K562 (cell line): ENCODE results near the gene GALNS. TPM values are rescaled to one million over a fixed set of nuclear protein-coding genes. Genes with fewer than 3 reads are reported as not detected.

Experiments
- ATAC-seq: fragments of 200-7000 bp; cut with Tn5 transposase; 3 replicates; pipeline ENCODE4 v1.9.1; 2020; ENCODE audit warnings: moderate library complexity
- BruUV-seq: library from RNA; stranded (reverse); fragments of 400-500 nt; replicated peaks from 2 replicates; lab custom pipeline; 2021; lab: Mats Ljungman, UMichigan
- CTCF ChIA-PET: fragments of 300-600 bp; formaldehyde crosslinking; extraction: SDS; loops from one replicate; lab custom pipeline; 2021; ENCODE audit warnings: low intra/inter-chr PET ratio; lab: Yijun Ruan, JAX
- POLR2A ChIA-PET: fragments of 300-600, 350-650 bp; sonication (Branson Sonifier 250); formaldehyde crosslinking; extraction: SDS; loops from one replicate; lab custom pipeline; 2021; ENCODE audit warnings: antibody characterized with exemption, inconsistent platforms; lab: Yijun Ruan, JAX
- DNase-seq, 4 experiments: peaks; one replicate each; pipeline versions ENCODE4 v3.0.0 to v3.0.0-alpha.2; 2011 to 2018; ENCODE audit warnings: low spot score in 3 of 4, mixed read lengths in 3 of 4; ENCODE audit errors: extremely low read depth in 1 of 4
- FAIRE-seq: peaks from 2 replicates; lab custom pipeline; 2011; peaks lifted over from hg19 to GRCh38; lab: Jason Lieb, UNC
- H2AFZ ChIP-seq: 2 replicates; pipeline ENCODE4 v1.6.0; 2011; ENCODE audit warnings: low read depth, low read length, control low read depth, inconsistent platforms
- H3K27ac ChIP-seq: fragments of 200-600 bp; 3 replicates; pipeline ENCODE4 v1.8.0; 2011; ENCODE audit warnings: low read depth, mild to moderate bottlenecking, control low read depth, inconsistent platforms, low read length, moderate library complexity, mixed read lengths; ENCODE audit errors: extremely low read depth
- H3K27me3 ChIP-seq, 2 experiments: fragments of 300-600 bp in 1 of 2; 2 replicates in 1 of 2; 3 replicates in 1 of 2; pipeline versions ENCODE4 v1.6.0 to v1.8.0; 2011; ENCODE audit warnings: inconsistent platforms in 2 of 2, low read length in 2 of 2, mild to moderate bottlenecking in 1 of 2, mixed read lengths in 1 of 2, moderate library complexity in 1 of 2; ENCODE audit not compliant: control insufficient read depth in 2 of 2, insufficient read depth in 2 of 2
- H3K36me3 ChIP-seq: fragments of 300-600 bp; 3 replicates; pipeline ENCODE4 v1.8.0; 2011; ENCODE audit warnings: mild to moderate bottlenecking, low read length, inconsistent platforms; ENCODE audit not compliant: control insufficient read depth, insufficient read depth
- H3K4me1 ChIP-seq, 2 experiments: fragments of 200-600 bp in 1 of 2; replicated peaks in 1 of 2; 2 replicates in 1 of 2; 3 replicates in 1 of 2; pipeline versions ENCODE4 v1.5.1 to v1.8.0; 2011; ENCODE audit warnings: inconsistent platforms in 2 of 2, low read length in 2 of 2, mild to moderate bottlenecking in 1 of 2, mixed read lengths in 1 of 2, moderate library complexity in 1 of 2; ENCODE audit not compliant: control insufficient read depth in 2 of 2, insufficient read depth in 2 of 2
- H3K4me2 ChIP-seq: 2 replicates; pipeline ENCODE4 v1.6.1; 2011; ENCODE audit warnings: low read length, control low read depth, inconsistent platforms, mixed read lengths; ENCODE audit not compliant: insufficient read depth
- H3K4me3 ChIP-seq: fragments of 200-600 bp; sonication (generic), shearing (Covaris generic); 2 replicates; pipeline ENCODE4 v1.5.1; 2016; ENCODE audit warnings: control low read depth, inconsistent platforms
- H3K79me2 ChIP-seq: fragments of 200-600 bp; 3 replicates; pipeline ENCODE4 v1.8.0; 2011; ENCODE audit warnings: low read length, inconsistent platforms; ENCODE audit not compliant: control insufficient read depth, insufficient read depth
- H3K9ac ChIP-seq, 2 experiments: 2 replicates each; pipeline versions ENCODE4 v1.6.0 to v1.6.1; 2011; ENCODE audit warnings: low read depth in 2 of 2, low read length in 2 of 2, control low read depth in 1 of 2, inconsistent platforms in 1 of 2, mild to moderate bottlenecking in 1 of 2, mixed read lengths in 1 of 2; ENCODE audit not compliant: insufficient read depth in 1 of 2
- H3K9me1 ChIP-seq: one replicate; pipeline ENCODE4 v1.6.0; 2011; ENCODE audit warnings: inconsistent platforms, mild to moderate bottlenecking, low read length, moderate library complexity; ENCODE audit not compliant: control insufficient read depth, insufficient read depth
- H3K9me3 ChIP-seq: replicated peaks from 2 replicates; pipeline ENCODE4 v1.5.1; 2011; ENCODE audit warnings: low read depth, low read length, inconsistent platforms; ENCODE audit not compliant: control insufficient read depth, insufficient read depth
- H4K20me1 ChIP-seq: replicated peaks from 2 replicates; pipeline ENCODE4 v1.6.1; 2011; ENCODE audit warnings: low read length, inconsistent platforms, mixed read lengths; ENCODE audit not compliant: control insufficient read depth, insufficient read depth
- ARHGAP35 ChIP-seq: fragments of 450-650 bp; IDR thresholded peaks from 2 replicates; pipeline ENCODE4 v1.6.1; 2018; ENCODE audit not compliant: partially characterized antibody
- CXXC5 ChIP-seq: fragments of 250-450 bp; sonication (Bioruptor Pico); IDR thresholded peaks from 2 replicates; pipeline ENCODE4 v1.8.0; 2022; ENCODE audit warnings: inconsistent platforms, mild to moderate bottlenecking, moderate library complexity
- ETV1 ChIP-seq: fragments of 450-650 bp; conservative IDR thresholded peaks from 2 replicates; pipeline ENCODE4 v1.6.1; 2016; ENCODE audit warnings: missing genetic modification characterization, control low read depth, low read depth, missing compliant biosample characterization
- NR0B1 ChIP-seq: fragments of 450-650 bp; IDR thresholded peaks from one replicate; pipeline ENCODE4 v1.6.1; 2018; ENCODE audit warnings: mild to moderate bottlenecking, moderate library complexity; ENCODE audit not compliant: partially characterized antibody
- ZBTB11 ChIP-seq, 3 experiments: fragments of 200-800 bp in 1 of 3; fragments of 250-450 bp in 1 of 3; fragments of 450-650 bp in 1 of 3; sonication (Bioruptor Pico) in 1 of 3; sonication (Bioruptor generic) in 1 of 3; formaldehyde crosslinking in 1 of 3; IDR thresholded peaks; 2 replicates each; pipeline versions ENCODE4 v1.6.1 to v1.8.0; 2016 to 2022; ENCODE audit warnings: mild to moderate bottlenecking in 2 of 3, missing genetic modification characterization in 2 of 3, missing compliant biosample characterization in 1 of 3, moderate library complexity in 1 of 3
- ZBTB17 ChIP-seq: fragments of 450-650 bp; formaldehyde crosslinking; IDR thresholded peaks from 2 replicates; pipeline ENCODE4 v1.4.0; 2020; ENCODE audit warnings: mild to moderate bottlenecking
- ZBTB49 ChIP-seq: sonication (generic); formaldehyde crosslinking; IDR thresholded peaks from 2 replicates; pipeline ENCODE4 v1.8.0; 2022; ENCODE audit warnings: missing genetic modification reagents, mild to moderate bottlenecking, borderline replicate concordance
- ZNF184 ChIP-seq: sonication (generic); formaldehyde crosslinking; IDR thresholded peaks from 2 replicates; pipeline ENCODE4 v1.5.0; 2020; ENCODE audit warnings: missing genetic modification reagents
- ZNF253 ChIP-seq: fragments of 250-450 bp; sonication (Bioruptor Pico); conservative IDR thresholded peaks from 2 replicates; pipeline ENCODE4 v1.6.1; 2021; ENCODE audit warnings: mild to moderate bottlenecking
- WGBS: fragments of 100-300 bp; shearing (Covaris generic); methylation state at CpG from one replicate; pipeline ENCODE4 v1.1.6; 2016; ENCODE audit warnings: low coverage, mixed read lengths; ENCODE audit not compliant: insufficient coverage; ENCODE audit errors: missing lambda C conversion rate; 5-methylcytosine and 5-hydroxymethylcytosine counted together
- in situ Hi-C: fragments of 300-500 bp; cut with MboI; formaldehyde crosslinking; loops from 4 replicates; pipeline ENCODE4 v1.15.0; 2018; ENCODE audit warnings: inconsistent platforms, mixed read lengths
- intact Hi-C: fragments of 100-400 bp; cut with micrococcal nuclease; formaldehyde crosslinking; loops from 2 replicates; pipeline ENCODE4 v1.14.2; 2022
- polyA plus RNA-seq, 8 experiments: library from polyadenylated mRNA; depleted of rRNA in 4 of 8; stranded (reverse) in 5 of 8; unstranded in 3 of 8; fragments of >200 nt; fragmentation: Nextera tagmentation in 2 of 8; fragmentation: Illumina TruSeq in 1 of 8; extraction: Ambion mirVana in 2 of 8; extraction: Trizol in 1 of 8; gene quantifications; 2 replicates each; pipeline versions ENCODE4 v1.2.1 to v1.2.3, GENCODE V29; 2011 to 2014; ENCODE audit warnings: inconsistent platforms in 1 of 8, missing spikeins in 1 of 8
- total RNA-seq, 7 experiments: library from RNA; depleted of rRNA in 6 of 7; stranded (reverse); fragments of >200 nt in 6 of 7; fragmentation: Illumina TruSeq in 2 of 7; extraction: Trizol in 2 of 7; gene quantifications; 2 replicates each; pipeline versions ENCODE4 v1.2.1 to v1.2.3, GENCODE V29; 2011 to 2021; ENCODE audit warnings: low replicate concordance in 1 of 7

The GALNS gene
- total and polyA plus RNA-seq, 9 of the 15 experiments (the other 6 are each of a cell fraction or from before 2014, with no cell fraction given): 0.38 to 13.2 (median 4.3) TPM

GRCh38 chr16:88773812-88774291 is 82.9 kb downstream of the GALNS start (continued):
- peak; percentile 93 for TF ChIP-seq CXXC5 (CRISPR knock-in tag)

GRCh38 chr16:88772871-88773811 is 83.6 kb downstream of the GALNS start:
- Histone ChIP-seq H3K79me2 (peaks cover 99% of the 10 kb centered on the region), H3K27me3 (no peaks in the 10 kb centered on the region), H3K27ac (peak overlapping the region; percentile 87), H3K9me1 (peaks cover 4% of the 10 kb centered on the region), H4K20me1 (peaks cover 13% of the 10 kb centered on the region), H2AFZ (no peak overlapping the region), H3K36me3 (peaks cover 67% of the 10 kb centered on the region), H3K4me2 (peak overlapping the region; percentile 82), H3K9me3 (no peaks in the 10 kb centered on the region), H3K4me1 (peaks cover 65 to 99% of the 10 kb centered on the region in 2 experiments), H3K9ac (peak overlapping the region; percentile 75 to 91), H3K4me3 (peak overlapping the region; percentile 26)
- CTCF ChIA-PET: interaction anchor here (0.9 kb wide), 1 partner anchor 35 kb away, joined by 4 read pairs; no protein-coding TSS in a partner anchor
- no TSS peak for BruUV-seq
- 10% methylated on average over 24 of the region's 29 CpGs for WGBS
- DNase-seq (peak; percentile 58 to 84 (median 65)), FAIRE-seq (peak; percentile 32), ATAC-seq (peak; percentile 35)
- intact Hi-C loops: loop anchor here (5.0 kb wide), 1 partner anchor 86 kb away; the partner anchor contains the start of gene SNAI3
- POLR2A ChIA-PET: interaction anchor here (0.5 to 7.2 kb wide), 20 partner anchors 9 to 325 kb away, joined by 3 to 124 read pairs (median 5); partner anchors contain the start of gene PIEZO1
- in situ Hi-C loops: no loop called here
- no peak for TF ChIP-seq ZNF253 (CRISPR knock-in tag)
- no peak for TF ChIP-seq NR0B1
- no peak for TF ChIP-seq ETV1 (tag)
- peak; percentile 33; the same call in 1 of the 2 replicates for TF ChIP-seq ZBTB17
- peak; percentile 27 for TF ChIP-seq ARHGAP35
- 0 out of 6 replicates have a peak, but pooled peaks of 1 of the 3 experiments have one; percentile 18 for TF ChIP-seq ZBTB11 (CRISPR knock-in tag; IDR thresholded peaks at IDR 0.05)
- no peak for TF ChIP-seq ZBTB49 (CRISPR knock-in tag)
- no peak for TF ChIP-seq ZNF184 (CRISPR knock-in tag)
